ENCODE data around the gene SFT2D2.

DNA sequence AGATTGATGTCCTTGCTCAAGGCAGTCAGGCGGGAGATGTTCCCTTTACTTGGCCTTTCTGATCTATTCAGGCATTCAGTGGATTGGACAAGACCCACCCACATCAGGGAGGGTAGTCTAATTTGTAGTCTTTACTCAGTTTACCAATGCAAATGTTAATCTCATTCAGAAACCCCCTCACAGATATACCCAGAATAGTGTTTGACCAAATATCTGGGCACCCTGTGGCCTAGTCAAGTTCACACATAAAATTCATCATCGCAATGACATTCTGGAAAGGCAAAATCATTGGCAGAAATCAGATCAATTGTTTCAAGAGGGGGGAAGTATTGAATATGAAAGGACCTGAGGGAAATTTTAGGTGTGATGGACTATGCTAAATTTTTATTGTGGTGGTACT is 12.5 kb upstream of the SFT2D2 start:
- TF ChIP-seq, protein P1, sequence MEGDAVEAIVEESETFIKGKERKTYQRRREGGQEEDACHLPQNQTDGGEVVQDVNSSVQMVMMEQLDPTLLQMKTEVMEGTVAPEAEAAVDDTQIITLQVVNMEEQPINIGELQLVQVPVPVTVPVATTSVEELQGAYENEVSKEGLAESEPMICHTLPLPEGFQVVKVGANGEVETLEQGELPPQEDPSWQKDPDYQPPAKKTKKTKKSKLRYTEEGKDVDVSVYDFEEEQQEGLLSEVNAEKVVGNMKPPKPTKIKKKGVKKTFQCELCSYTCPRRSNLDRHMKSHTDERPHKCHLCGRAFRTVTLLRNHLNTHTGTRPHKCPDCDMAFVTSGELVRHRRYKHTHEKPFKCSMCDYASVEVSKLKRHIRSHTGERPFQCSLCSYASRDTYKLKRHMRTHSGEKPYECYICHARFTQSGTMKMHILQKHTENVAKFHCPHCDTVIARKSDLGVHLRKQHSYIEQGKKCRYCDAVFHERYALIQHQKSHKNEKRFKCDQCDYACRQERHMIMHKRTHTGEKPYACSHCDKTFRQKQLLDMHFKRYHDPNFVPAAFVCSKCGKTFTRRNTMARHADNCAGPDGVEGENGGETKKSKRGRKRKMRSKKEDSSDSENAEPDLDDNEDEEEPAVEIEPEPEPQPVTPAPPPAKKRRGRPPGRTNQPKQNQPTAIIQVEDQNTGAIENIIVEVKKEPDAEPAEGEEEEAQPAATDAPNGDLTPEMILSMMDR (conservative IDR thresholded peaks at IDR 0.05; ENCODE audit: low read length), result no peak
- TF ChIP-seq EZH2phosphoT487 (IDR thresholded peaks at IDR 0.05; ENCODE audit: borderline replicate concordance), result no peak

Measured in Loucy (cell line).